DND-41 (cell line): ENCODE measurements around the gene NGB.

Experiments used
- CTCF ChIP-seq: IDR thresholded peaks from 2 replicates; pipeline ENCODE4 v1.5.1; 2012; ENCODE audit warnings: borderline replicate concordance, low read length, moderate library complexity, mild to moderate bottlenecking; ENCODE audit not compliant: poor library complexity, severe bottlenecking; ENCODE audit errors: extremely low read depth
- EZH2 ChIP-seq: IDR thresholded peaks from 3 replicates; pipeline ENCODE4 v1.6.1; 2012; ENCODE audit warnings: borderline replicate concordance, low read depth, mild to moderate bottlenecking, moderate library complexity, low read length, inconsistent platforms; ENCODE audit not compliant: severe bottlenecking

GRCh38 chr14:77231721-77232120 is 39.3 kb downstream of the NGB start:
- TF ChIP-seq EZH2 (no peak), CTCF (no peak)
